GM19193 (cell line): ENCODE measurements around the gene GPC6.

Experiments used
- POLR2A ChIP-seq: IDR thresholded peaks from 4 replicates; pipeline ENCODE4 v1.6.1; 2011; ENCODE audit not compliant: insufficient read depth, insufficient read length; ENCODE audit errors: extremely low read depth

GPC6 gene

DNA sequence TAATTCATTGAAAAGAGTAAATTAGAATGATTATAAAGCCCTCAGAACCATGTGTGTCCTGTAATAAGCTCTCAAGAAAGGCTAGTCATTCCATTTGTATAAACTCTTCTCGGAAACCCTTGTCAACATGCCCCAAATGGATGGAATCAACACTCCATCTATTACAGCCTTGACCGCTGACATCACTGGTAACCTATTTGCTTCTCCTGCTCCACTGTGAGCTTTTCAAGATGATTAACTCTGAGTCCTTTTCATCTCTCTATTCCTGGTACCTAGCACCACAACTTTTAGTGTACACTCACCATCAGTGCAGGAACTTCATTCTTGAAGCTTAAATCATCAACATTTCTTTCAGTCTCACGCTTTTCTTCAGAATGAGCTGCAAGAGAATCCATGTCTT, 640.9 kb downstream of the GPC6 start:
- TF ChIP-seq POLR2A = no peak

DNA sequence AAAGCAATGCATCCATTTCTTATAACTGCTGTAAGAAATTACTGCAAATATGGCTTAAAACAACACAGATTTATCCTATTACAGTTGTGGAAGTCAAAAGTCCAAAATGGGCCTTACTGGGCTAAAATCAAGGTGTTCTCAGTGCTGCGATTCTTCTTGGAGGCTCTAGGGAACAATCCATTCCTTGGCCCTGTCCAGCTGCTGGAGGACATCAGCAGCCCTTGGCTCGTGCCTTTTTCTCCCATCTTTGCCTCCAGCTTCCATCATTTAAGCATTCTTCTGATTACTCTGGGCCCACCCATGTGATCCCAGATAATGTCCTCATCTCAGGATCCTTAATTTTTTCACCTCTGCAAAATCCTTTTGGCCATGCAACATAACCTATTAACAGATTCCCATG, 645.8 kb downstream of the GPC6 start:
- TF ChIP-seq POLR2A = no peak

GRCh38 chr13:93872786-93873347, 646.3 kb downstream of the GPC6 start:
- no peak for TF ChIP-seq POLR2A

GRCh38 chr13:93875547-93875946, 648.9 kb downstream of the GPC6 start:
- TF ChIP-seq POLR2A = no peak

- TF ChIP-seq POLR2A = no peak
These were observed 649.6 kb downstream of the GPC6 start for GRCh38 chr13:93876236-93876635.

- no peak for TF ChIP-seq POLR2A
These were observed 652.1 kb downstream of the GPC6 start for GRCh38 chr13:93878675-93879074.

- no peak for TF ChIP-seq POLR2A
These were observed 654.8 kb downstream of the GPC6 start for GRCh38 chr13:93881411-93881810.

GRCh38 chr13:93882086-93882651, 655.6 kb downstream of the GPC6 start:
- no peak for TF ChIP-seq POLR2A

DNA sequence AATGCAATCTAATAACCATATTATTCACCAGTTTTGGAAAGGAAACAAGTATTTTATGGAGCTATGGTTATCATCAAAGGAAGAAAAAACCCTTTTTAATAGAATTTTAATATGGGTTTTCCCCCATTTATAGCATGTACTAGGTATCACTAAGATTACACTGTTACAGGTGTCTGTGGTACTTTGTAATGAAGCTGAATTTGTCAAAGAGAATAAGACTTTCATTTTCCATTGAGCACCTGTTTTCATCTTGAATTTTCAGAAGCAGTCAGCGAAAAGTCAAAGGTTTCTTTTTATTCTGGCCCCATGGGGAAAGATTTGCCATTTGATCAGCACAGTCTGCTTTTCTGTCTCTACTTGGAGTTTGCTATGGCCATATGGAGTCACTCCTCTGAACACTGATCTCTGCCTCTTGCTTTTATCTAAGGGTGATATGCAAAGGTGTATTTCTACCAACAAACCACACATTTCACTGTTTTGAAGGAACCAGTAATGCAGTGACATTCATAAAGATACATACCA, 662.9 kb downstream of the GPC6 start:
- TF ChIP-seq POLR2A = no peak

- no peak for TF ChIP-seq POLR2A
These were observed 673.4 kb downstream of the GPC6 start for GRCh38 chr13:93899981-93900380.

DNA sequence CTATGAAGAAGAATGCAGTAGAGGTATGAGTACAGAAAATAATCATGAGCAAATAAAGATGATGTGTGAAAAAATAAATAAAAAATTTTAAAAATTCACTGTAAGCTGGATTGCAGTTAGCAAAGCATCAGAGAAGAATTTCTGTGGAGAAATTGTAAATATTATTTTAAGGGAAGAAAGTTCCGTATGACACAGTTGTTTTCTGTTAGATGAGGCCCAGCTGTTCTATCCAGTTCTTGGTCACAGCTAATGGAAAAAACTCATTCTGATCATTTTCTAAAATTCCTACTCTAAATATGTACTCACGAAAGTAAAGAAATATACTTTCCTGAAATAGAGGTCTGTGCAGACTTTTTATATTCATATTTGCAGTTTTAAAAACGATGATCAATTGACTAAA, 674.1 kb downstream of the GPC6 start:
- TF ChIP-seq POLR2A = no peak

DNA sequence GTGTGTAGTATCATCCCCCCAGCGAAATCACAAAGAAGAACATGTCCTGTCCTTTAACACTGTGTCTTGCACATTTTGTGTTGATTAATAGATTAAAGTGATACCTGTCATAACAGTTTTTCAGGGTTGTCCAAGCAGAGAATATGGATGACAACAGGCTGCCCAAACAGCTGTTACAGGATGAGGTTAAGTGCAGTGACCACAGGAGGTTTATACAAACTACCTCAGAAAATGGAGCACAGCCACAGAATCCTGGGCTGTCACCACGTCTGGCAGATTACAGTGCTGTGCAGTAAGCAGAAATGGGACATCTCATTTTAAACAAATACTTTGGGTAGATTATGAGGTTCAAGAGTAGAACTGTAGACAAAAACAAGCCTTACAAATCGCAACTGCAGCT, 677.3 kb downstream of the GPC6 start:
- TF ChIP-seq POLR2A = no peak

GRCh38 chr13:93915269-93915809, 688.7 kb downstream of the GPC6 start:
- TF ChIP-seq POLR2A = no peak

- TF ChIP-seq POLR2A = no peak
These were observed 695.7 kb downstream of the GPC6 start for GRCh38 chr13:93922063-93922855.

- TF ChIP-seq POLR2A = no peak
These were observed 699.4 kb downstream of the GPC6 start for GRCh38 chr13:93925990-93926389.

- TF ChIP-seq POLR2A = no peak
These were observed 699.8 kb downstream of the GPC6 start for GRCh38 chr13:93926425-93926824.
